Sigmoid colon (tissue), 4 donors: ENCODE data around the gene AQP1.

Source experiments
- EP300 ChIP-seq, 4 donors: sonication (generic); formaldehyde crosslinking; IDR thresholded peaks; one replicate each; pipeline ENCODE4 v1.6.1; 2017; ENCODE audit warnings: antibody characterized with exemption in 4 of 4
- POLR2AphosphoS5 ChIP-seq, 4 donors: sonication (generic); formaldehyde crosslinking; IDR thresholded peaks; one replicate each; pipeline ENCODE4 v1.6.1; 2017; ENCODE audit warnings: antibody characterized with exemption in 4 of 4
- TF ChIP-seq, protein P1 (sequence below), 4 experiments: fragments of 450-650 bp in 3 of 4; fragments of 200-600 bp in 1 of 4; IDR thresholded peaks; one replicate each; pipeline ENCODE4 v1.5.1; 2016 to 2019; ENCODE audit warnings: antibody characterized with exemption in 4 of 4, mild to moderate bottlenecking in 3 of 4, moderate library complexity in 2 of 4

DNA sequence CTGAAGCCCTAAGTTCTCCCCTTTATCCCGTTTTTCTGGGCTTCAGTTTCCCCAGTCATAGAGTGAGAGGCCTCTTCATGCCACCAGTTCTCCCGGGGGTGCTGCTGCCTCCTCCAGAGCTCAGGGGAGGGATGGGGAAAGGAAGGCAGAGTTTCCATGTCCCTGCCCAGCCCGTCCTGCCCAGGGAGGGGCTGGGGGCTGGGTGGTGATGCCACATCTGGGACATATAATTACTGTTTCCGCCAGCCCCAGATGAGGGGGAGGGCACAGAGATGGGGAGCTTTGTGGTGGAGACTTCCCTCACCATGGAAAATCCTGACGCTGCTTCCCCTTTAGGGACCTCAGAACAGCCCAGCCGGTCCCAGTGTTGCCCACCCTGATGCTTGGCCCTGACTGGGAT is 4.1 kb downstream of the AQP1 start:
- TF ChIP-seq EP300 (IDR thresholded peaks at IDR 0.05) (no peak), POLR2AphosphoS5 (IDR thresholded peaks at IDR 0.05) (no peak)
- TF ChIP-seq, protein P1, sequence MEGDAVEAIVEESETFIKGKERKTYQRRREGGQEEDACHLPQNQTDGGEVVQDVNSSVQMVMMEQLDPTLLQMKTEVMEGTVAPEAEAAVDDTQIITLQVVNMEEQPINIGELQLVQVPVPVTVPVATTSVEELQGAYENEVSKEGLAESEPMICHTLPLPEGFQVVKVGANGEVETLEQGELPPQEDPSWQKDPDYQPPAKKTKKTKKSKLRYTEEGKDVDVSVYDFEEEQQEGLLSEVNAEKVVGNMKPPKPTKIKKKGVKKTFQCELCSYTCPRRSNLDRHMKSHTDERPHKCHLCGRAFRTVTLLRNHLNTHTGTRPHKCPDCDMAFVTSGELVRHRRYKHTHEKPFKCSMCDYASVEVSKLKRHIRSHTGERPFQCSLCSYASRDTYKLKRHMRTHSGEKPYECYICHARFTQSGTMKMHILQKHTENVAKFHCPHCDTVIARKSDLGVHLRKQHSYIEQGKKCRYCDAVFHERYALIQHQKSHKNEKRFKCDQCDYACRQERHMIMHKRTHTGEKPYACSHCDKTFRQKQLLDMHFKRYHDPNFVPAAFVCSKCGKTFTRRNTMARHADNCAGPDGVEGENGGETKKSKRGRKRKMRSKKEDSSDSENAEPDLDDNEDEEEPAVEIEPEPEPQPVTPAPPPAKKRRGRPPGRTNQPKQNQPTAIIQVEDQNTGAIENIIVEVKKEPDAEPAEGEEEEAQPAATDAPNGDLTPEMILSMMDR (IDR thresholded peaks at IDR 0.05): no peak
